HG02840 (cell line): ENCODE results near the gene ATP7A.
"Not testable (repeated sequence)": the region's sequence is repeated elsewhere in the genome, so short reads cannot be mapped to it uniquely, and the experiment has no call there.

Experiments used
- ATAC-seq: cut with Tn5 transposase; IDR thresholded peaks from one replicate; pipeline ENCODE4 v1.9.1; 2021; ENCODE audit warnings: mild to moderate bottlenecking, moderate library complexity, moderate number of reproducible peaks; ENCODE audit not compliant: unreplicated experiment, low FRiP score

ATP7A gene

GRCh38 chrX:77910108-77910840, at the start of gene ATP7A:
Gene ATP7A (plus strand): TSS chrX:77910693. CDS start chrX:77971642, 60,949 bp downstream.
- ATAC-seq: peak; percentile 96

GRCh38 chrX:77875372-77875771, 35.1 kb upstream of the ATP7A start:
- no peak for ATAC-seq

DNA sequence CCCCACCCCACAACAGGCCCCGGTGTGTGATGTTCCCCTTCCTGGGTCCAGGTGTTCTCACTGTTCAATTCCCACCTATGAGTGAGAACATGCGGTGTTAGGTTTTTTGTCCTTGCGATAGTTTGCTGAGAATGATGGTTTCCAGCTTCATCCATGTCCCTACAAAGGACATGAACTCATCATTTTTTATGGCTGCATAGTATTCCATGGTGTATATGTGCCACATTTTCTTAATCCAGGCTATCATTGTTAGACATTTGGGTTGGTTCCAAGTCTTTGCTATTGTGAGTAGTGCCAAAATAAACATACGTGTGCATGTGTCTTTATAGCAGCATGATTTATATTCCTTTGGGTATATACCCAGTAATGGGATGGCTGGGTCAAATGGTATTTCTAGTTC, 29.1 kb upstream of the ATP7A start:
- not testable (repeated sequence) for ATAC-seq

DNA sequence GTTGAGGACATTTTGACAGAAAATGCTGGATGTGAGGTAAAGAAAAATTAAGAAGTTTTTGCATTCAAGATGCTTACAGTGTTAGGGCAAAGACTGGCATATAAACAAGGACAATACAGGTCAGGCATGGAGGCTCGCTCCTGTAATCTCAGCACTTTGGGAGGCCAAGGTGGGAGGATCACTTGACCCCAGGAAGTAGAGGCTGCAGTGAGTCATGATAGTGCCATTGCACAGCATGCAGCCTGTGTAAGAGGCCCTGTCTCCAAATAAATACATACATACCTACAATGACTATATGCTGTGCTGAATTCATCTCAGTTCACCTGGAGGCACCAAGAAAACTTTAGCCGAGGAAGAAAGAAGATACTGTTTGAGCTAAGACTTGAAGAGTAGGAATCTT, 17.6 kb upstream of the ATP7A start:
- ATAC-seq: no peak

DNA sequence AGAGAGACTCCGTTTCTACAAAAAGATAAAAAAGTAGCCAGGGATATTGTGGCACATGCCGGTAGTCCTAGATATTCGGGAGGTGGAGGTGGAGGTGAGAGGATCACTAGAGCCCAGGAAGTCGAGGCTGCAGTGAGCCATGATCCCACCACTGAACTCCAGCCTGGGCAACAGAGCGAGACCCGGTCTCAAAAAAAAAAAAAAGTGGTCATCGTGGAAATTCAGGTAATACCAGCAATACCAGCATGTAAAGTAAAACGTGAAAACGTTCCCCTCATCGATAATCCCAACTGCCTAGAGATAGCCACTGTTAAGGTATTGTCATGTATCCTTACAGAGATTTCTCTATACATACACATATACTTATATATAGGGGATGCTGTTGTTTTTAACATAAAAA, 16.8 kb upstream of the ATP7A start:
- no peak for ATAC-seq

- ATAC-seq: peak; percentile 85
Observed at GRCh38 chrX:77894921-77895886, 15.3 kb upstream of the ATP7A start, which contains the start of gene MAGT1. Gene MAGT1 (minus strand): TSS chrX:77895435. CDS start chrX:77895410, 25 bp downstream.

- ATAC-seq: peak; percentile 66
Observed at GRCh38 chrX:77899081-77899828, 11.2 kb upstream of the ATP7A start, which contains the start of gene COX7B. Gene COX7B (plus strand): TSS chrX:77899468. CDS start chrX:77899554, 86 bp downstream.

DNA sequence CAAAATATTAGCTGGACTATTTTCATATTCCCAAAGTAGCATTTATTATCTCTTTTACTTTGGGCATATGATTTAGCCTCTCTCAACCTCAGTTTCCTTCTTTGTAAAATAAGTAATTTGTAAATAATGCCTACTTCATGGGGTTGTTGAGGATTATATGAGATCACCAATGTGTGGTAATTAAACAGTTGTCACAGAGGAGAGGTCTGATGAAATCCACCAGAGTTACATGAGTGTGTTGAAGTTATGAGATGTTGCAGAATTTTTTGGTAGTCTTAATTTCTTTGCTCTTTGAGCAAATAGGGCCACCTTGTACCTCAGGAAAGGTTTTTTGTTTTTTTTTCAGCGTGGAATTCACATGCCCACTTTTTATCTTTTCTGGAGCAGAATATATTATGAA, 9.8 kb upstream of the ATP7A start:
- ATAC-seq: no peak

DNA sequence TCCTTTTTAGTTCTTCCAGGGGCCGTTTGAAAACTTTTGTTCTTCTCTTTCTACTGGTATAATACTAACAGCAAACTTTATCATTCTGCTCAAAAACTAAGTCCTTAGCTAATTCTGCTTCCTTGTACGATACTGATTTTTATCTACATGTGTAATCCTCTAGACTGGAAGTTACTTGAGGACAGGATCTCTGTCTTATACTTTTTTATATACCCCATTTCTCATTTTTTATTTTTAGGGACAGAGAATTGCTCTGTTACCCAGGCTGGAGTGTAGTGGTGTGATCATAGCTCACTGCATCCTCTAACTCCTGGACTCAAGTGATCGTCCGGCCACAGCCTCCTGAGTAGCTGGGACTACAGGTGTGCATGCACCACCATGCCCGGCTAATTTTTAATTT, 9.0 kb upstream of the ATP7A start:
- no peak for ATAC-seq

GRCh38 chrX:77917294-77917933, 6.9 kb downstream of the ATP7A start:
- ATAC-seq: no peak

- ATAC-seq: no peak
Observed at GRCh38 chrX:77918568-77918967, 8.1 kb downstream of the ATP7A start.

GRCh38 chrX:77919370-77919769, 8.9 kb downstream of the ATP7A start:
- ATAC-seq: not testable (repeated sequence)

DNA sequence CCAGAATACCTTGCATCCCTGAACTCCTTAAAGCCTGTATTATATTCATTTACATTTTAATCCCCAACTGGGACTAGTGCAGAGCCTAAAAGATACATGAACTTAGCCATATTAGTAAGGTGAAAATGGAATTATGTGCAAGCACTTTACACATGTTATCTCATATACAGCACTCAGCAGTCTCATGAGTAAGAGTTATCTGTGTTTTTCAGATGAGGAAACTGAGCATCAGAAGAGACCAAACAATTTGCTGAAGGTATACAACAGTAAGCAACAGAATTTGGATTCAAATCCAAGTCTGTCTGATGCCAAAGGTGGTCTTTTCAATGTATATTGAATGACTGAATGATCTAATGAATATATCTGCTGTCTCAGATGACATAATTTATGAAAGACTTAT, 12.3 kb downstream of the ATP7A start:
- ATAC-seq: no peak

- ATAC-seq: no peak
Observed at GRCh38 chrX:77924320-77924859, 13.9 kb downstream of the ATP7A start.

DNA sequence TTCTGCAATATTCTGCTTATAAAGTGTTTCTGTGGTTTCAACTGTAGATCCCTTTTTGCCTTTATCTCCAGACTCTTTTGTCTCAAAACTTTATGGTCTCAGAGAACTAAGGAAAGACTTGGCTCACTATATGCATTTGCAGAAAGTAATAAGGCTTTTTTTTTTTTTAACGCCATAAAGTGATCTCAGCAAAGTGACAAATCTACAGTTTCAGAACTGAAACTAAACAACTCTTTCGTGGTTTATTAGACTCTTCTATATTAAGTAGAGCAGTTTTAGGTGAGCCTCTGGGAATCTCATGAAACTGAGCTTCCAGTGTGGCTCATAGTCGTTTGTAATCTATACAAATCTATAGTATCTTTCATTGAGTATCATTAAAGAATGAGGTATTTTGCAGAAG, 15.3 kb downstream of the ATP7A start:
- no peak for ATAC-seq

GRCh38 chrX:77930581-77930980, 20.1 kb downstream of the ATP7A start:
- no peak for ATAC-seq

DNA sequence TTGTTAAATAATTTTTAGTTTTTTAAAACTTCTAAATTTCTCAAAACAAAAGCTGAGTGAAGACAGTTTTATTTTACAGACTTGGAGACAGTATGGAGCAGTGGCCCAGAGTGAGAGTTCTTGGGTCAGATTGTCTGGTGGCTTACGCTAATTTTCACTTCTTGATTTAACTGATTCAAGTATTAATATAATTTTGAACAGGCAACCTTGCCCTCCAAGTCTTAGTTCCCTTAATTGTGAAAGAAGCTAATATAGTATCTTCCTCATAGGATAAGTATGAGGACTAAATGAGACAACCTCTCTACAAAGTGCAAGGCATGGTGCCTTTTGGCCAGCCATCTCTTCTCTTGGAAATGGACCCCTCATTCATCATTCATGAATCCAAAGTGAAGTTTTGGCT, 25.4 kb downstream of the ATP7A start:
- ATAC-seq: no peak

DNA sequence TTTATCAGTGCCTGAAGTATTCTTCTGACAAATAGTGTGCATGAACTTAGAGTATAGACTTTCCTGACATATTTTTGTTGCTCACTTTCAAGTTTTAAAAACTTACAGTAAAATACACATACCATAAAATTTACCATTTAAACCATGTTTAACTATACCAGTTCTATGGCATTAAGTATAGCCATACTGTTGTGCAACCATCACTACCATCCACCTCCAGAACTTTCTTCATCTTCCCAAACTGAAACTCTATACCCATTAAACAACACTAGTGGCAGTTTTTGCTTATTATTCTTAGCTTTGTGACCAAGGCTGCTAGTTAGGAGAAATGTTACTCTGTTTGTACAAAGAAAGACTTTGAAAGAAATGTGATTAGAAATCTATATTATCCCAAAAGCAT, 25.8 kb downstream of the ATP7A start:
- ATAC-seq: no peak

DNA sequence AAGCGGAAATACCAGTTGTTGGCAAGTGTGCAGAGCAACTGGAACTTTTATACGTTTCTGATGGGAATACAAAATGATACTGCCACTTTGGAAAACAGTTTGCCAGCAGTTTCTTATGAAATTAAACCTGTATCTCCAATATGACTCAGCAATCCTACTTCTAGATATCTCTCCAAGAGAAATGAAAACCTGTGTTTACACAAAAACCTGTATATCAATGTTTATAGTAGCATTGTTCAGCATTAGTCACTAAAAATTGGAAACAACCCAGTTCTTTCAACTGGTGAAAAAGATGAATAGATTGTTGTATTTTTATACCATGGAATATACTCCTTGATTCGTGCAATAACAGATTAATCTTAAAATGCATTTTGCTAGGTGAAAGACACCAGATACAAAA, 26.8 kb downstream of the ATP7A start:
- no peak for ATAC-seq
